Amygdala (tissue), 56 donors: Measurements from ENCODE around the gene DCAF12L1.

Experiments
- DNase-seq, 56 donors: peaks; one replicate each; lab custom pipeline; 2025; lab: John Stamatoyannopoulos, UW

The DCAF12L1 gene

GRCh38 chrX:126552313-126553022 is at the start of gene DCAF12L1:
TSS of gene DCAF12L1 (minus strand) at chrX:126552814. CDS start at chrX:126552608, 206 bp downstream.
- no peak for DNase-seq

GRCh38 chrX:126580877-126581276 is 28.3 kb upstream of the DCAF12L1 start:
- DNase-seq: no peak

GRCh38 chrX:126575911-126576310 is 23.3 kb upstream of the DCAF12L1 start:
- DNase-seq: no peak

- no peak for DNase-seq
These were observed 4.5 kb upstream of the DCAF12L1 start for GRCh38 chrX:126557151-126557550.

DNA sequence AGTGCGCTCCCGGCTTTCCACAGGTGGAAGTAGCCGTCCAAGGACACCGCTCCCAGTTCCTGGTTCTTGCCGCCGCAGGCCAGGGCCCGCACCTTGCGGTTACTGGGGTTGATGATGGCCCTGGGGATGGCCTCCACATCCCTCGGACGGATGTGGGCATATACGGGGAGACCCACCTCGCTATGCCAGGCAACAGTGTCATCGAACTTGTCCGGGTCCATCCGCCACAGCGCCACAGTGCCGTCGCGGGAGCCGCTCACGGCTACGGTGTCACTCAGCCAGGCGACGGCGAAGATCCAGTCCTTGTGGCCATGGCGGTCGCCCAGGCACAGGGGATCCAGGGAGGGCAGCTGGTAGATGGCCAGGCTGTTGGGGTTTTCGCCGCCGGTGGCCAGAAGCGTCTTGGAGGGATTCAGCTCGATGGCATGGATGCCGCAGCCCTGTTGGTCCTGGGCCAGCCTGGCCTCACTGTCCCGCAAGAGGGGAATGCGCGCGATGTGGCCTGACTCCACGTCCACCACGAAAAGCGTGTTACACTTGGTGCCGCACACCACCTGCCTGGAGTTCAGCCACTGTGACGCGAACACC is 795 bp downstream of the DCAF12L1 start:
- DNase-seq: no peak

GRCh38 chrX:126551306-126551705 is 1.3 kb downstream of the DCAF12L1 start:
- no peak for DNase-seq

DNA sequence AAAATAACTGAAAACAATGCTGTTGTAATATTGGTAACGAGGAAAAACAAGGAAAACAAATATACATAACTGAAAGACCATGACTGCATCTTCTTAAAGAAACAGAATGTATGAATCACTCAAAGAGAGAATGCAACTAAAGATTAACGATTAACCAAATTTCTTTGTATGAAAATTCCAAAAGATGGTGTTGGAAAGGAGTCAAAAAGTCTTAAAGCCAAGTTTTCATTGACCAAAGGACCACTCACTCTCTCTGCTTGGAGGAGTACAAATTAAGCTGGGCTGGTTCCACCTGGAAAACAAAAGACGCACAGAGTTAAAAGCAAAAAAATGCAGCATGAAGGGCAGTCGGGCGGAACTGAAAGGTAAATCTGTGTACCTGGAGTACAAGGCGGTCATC is 1.8 kb downstream of the DCAF12L1 start:
- no peak for DNase-seq

DNA sequence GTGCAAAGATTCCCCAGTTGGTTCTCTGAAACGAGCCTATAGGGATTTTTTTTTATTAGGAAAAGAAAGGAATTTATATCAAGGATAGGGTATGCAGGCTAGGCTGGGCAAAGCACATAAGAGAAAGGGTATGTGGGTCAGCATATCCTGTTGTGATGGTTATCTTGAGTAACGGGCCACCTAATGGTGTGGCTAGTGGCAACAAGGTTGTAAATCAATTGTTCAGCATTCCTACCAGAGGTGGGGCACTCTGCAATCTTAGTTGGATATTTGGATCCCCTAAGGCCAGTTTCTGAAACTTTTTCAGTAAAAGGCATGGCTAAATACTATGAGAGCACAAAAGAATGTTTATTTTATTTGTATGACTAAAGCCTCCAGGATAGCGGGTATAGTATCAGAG is 42.7 kb downstream of the DCAF12L1 start:
- no peak for DNase-seq
